GM19351 (cell line): Measurements from ENCODE around the gene KIF19.
"Not testable (repeated sequence)": the region's sequence is repeated elsewhere in the genome, so short reads cannot be mapped to it uniquely, and the experiment has no call there.

Experiments used
- ATAC-seq: cut with Tn5 transposase; IDR thresholded peaks from one replicate; pipeline ENCODE4 v1.9.1; 2021; ENCODE audit warnings: mild to moderate bottlenecking, moderate library complexity; ENCODE audit not compliant: unreplicated experiment

KIF19 gene

DNA sequence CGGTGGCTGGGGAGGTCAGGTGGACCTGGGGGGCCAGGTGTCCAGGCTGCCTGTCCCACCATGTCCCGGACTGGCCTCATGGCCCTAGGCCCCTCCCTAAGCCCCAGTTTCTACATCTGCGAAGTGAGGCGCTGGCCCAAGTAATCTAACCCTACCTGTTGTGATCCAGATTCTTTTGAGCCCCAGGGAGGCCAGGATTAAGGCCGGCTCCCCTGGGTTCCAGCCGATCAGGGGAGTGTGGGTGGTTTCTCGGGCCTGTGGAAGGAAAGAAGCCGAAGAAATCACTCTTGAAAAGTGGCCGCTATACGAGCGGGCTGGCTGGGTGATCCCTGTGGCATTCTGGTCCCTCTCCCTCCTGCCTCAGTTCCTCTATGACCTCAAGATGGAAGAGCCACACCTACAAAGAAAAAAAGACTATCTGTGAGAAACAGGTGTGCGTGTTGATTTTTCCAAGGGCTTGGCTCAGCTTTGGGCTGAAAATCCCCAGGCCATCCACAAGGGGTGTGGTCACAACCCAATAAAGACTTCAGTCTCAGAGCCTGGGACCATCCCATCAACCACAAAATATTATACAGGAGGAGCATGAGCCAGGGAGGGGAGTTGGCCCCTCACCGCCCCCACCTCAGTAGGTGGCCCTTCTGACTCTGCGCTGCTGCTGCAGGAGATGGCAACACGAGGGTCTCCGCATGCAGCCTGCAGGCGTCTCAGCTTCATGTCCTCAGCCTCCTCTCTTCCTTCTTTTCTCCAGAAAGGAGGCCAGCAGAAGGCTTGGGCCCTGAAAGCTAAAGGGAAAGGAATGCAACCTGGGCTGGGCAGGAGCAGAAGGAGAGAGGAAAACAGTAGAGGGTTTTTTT lies 61.6 kb downstream of the KIF19 start:
- no peak for ATAC-seq

DNA sequence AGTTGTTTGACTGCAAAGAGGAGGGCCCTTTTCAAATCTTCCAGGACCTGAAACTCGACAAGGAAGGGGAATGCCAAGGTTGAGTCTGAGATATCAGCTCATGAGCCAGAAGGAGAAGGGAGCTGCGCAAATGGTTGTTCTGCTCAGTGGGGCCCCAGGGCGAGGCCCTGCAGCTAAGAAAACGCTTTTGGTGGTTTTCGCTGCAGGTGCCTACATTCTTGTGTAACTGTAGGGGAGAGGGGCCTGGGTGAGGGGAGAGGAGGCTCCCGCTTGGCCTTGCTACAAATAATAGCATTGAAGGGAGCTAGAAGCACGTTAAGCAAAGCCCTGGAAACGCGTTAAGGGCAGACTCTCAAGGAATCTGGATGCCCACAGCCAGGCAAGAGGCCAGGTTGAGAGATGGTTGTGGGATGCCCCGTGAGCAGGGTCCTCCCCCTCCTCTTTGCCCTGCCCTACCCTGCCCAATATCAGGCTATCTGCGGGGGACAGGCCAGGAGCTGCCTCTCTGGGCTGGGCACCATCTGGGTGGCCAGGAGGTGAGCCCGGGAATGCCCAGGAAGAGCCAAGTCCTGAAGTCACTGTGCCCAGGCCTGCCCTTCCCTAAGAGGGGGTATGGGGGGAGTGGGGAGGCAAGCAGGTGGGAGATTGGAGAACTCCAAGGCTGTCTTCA lies 63.2 kb downstream of the KIF19 start:
- ATAC-seq: no peak

DNA sequence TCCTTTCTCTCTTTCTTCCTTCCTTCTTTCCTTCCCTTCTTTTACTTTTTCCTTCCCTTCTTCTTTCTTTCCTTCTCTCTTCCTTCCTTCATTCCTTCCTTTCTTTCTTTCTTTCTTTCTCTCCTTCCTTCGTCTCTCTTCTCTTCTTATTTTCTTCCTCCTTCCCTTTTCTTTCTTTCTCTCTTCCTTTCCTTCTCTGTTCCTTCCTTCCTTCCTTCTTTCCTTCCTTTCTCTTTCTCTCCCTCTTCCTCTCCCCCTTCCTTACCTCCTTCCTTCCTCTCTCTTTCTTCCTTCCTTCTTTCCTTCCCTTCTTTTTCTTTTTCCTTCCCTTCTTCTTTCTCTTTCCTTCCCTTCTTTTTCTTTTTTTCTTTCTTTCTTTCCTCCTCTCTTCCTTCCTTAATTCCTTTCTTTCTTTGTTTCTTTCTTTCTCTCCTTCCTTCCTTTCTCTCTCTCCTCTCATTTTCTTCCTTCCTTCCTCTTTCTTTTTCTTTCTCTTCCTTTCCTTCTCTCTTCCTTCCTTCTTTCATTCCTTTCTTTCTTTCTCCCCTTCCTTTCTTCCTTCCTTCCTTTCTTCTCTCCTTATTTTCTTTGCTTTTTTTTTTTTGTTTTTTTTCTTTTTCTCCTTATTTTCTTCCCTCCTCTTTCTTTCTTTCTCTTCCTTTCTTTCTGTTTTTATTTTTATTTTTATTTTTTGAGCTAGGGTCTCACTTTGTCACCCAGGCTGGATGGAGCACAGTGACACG lies 64.1 kb downstream of the KIF19 start:
- no peak for ATAC-seq

DNA sequence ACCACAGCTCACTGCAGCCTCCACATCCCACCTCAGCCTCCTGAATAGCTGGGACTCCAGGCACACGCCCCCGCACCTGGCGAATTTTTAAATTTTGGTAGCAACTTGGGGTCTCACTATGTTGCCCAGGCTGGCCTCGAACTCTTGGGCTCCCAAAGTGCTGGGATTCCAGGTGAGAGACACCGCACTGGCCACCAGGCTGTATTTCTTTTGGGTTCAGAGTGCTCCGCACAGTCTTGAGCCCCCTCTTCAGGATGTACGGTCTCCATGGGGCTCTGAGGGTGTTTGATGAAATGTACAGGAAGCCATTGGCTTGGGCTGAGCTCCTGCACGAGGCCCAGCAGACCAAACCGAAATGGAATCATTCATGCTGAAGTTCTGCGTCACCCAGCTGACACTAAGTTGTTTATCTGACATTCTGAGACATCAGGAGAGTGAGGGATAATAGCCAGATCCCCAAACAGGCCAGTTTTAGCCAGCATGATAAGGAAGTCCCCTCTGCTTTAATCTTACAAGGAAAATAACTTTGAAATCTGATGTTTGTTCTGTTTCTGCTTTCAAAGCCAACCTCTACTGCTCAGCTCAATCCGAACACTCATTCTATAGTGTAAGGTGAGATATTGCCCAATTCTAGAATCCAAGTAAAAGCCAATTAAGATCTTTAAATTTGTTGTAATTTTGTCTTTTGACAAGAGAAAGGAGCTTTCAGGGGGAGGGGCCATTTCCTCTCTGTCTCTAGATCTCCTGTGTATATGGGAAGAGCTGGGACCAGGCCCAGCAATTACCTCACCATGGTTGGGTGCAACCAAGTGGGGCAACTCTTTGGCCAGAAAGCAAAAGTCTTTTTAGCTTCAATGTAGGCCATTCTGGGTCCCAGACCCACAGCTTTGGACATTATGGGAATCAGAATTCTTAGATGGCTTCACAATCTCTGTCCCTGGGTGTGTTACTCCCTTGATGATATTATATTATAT lies 64.9 kb downstream of the KIF19 start:
- no peak for ATAC-seq

DNA sequence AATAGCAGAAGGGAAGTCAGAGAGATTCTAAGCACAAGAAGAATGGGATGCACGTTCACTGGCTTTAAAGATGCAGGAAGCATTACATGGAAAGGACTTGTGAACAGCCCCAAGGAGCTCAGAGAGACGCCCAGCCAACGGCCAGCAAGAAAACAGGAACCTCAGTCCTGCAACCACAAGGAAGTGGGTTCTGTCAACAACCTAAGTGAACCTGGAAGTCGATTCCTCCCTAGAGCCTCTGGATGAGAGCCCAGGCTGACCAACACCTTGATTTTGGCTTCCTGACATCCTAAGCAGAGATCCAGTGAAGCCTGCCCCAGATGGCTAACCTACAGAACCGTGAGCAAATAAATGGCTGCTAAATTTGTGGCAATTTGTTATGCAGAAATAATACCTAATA lies 65.7 kb downstream of the KIF19 start:
- ATAC-seq: no peak

DNA sequence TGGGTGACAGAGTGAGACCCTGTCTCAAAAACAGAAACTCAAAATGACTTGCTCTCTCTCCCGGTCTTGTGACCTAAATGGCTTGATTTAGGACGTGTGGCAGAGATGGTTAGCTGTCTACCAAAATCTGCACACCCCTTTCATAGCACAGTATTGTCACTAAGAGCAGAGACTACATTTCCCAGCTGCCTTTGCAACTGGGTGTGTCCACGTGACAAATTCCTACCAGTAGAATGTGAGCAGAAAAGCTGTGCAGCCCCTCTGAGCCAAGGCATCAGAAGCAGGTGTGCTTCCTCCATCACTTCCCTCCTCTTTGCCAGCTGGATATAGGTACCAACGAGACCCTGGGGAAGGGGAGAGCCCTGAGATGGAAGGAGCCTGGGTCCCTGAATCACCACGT lies 66.8 kb downstream of the KIF19 start:
- ATAC-seq: no peak

DNA sequence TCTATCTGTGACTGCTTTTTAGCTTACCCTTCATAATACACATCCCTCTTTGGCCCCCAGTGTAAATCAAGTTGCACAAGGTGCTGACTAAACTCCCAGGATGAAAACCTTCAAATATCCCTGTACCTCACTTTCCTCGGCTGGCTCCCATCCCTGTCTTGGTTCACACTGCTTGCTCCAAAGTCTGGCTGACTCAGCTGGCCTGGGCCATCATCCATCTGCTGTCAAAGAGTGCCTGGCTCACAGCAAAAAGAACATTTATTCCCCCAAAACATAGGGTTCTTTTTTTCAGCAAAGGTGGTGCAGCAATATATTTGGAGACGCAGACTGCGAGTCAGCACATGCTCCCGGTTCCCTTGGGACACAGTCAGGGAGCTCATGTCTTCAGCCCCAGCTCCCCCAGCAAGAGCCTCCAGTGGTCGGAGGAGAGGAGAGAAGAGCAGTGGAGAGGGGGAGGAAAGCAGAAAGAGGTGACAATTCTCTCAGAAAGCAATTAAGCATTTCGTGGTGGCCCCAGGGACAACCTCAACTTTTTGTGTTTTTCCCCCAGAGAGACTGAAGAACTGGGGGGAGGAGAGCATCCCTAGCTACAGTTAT lies 67.4 kb downstream of the KIF19 start:
- no peak for ATAC-seq

DNA sequence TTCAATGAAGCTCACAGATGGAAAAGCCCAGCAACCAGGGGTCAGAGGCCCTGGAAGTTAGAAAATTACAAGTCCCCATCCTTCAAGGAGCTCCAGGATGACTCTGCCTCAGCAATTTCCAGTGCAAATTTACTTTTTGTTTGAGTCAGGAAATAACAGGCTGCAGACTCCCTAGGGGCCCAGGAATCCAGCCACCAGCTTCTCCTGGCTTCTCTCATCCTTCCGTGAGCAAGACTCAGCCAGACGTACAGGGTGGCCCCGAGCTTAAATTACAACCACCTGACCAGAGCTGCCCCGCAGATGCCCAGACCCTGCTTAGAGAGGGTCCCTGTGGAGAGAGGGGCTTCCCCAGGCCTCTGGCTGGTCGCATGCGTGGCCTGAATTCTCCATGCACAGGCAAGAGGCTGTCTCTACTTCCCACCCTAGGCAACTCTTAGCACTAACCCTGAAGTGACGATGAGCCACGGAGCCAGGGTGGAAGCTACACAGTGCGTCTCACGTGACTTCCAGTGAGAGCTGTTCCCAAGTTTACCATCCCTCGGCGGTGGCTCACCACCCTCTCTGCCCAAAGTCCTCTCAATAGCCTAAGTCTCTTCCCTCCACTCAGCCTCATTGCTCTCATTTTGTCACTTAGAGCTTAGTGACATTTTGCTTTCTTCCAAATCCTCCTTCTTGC lies 68.4 kb downstream of the KIF19 start:
- no peak for ATAC-seq

DNA sequence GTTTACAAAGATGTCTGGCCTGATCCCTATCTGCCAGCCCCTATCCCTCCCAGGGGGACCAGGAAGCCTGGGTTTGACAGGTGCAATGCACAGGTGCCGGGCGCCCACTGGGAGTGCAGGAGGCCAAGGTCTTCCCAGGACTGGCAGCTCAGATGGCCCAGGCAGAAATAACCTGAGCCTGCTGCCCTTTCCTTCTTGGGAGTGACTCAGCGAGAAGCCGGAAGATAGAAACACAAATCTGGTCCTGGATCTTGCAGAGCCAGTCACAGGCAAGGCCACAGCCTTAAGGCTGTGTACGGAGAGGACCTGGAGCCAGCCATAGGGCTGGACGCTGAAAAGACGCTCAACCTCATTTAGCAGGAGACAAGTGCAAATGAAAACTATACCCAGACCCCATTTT lies 69.0 kb downstream of the KIF19 start:
- no peak for ATAC-seq

DNA sequence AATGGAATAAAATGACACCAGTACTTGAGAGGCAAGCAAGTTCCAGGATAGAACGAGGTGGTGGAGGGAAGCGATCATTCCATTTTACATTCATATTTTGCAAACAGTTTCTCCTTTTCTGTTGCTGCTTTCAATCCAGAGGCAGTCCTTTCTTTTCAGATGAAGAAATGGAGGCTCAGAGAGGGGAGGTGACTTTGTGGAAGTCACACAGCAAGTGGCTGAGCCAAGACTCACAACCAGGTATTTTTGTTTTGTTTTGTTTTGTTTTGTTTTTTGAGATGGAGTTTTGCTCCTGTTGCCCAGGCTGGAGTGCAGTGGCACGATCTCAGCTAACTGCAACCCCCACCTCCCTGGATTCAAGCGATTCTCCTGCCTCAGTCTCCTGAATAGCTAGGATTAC lies 70.5 kb downstream of the KIF19 start:
- no peak for ATAC-seq

DNA sequence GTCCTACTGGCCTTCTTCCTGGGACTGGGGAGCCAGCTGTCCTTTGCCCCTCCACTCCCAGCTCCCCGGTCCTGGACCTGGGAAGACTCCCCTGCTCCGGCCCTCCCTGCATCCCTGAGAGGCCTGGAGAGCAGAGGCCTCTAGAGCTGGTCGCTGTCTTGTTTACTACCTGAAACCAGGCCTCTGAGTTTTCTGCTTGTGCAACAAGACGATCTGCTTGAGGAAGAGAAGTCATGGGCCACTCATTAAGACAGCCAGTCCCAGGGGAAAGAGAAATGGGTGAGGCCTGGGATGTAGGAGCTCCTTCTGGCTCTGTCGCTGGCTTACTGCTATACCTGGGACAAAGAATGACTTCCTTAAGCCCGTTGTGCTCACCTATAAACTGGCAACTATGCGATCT lies 76.0 kb downstream of the KIF19 start:
- ATAC-seq: no peak

DNA sequence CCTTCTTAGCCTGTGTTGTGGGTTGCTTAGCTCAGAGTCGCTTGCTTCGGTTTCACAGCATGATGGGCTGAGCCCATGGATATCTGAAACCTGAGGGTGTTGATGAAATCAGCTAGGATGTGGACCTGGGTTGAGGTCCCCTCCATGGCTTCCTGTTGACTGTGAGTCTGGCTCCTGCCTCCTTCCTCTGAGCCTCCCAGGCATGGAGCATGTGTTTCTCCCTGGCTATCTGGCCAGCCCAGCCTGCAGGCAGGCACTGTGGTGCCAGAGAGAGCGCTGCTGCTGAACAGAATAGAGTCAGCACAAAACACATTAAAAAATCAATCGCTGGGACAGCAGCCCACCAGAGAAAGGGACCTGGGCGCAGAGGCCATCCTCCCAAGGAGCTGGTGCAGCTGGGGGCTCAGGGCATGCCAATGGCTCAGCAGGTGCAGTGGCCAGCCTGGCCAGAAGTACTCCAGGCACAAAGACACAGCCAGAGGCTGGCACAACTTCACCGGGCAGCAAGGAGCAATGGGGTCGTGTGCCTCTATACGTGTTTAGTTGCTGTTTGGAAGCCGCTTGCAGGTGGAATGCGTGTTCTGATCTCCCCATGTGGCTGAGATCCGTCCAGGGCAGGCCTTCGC lies 77.6 kb downstream of the KIF19 start:
- no peak for ATAC-seq

DNA sequence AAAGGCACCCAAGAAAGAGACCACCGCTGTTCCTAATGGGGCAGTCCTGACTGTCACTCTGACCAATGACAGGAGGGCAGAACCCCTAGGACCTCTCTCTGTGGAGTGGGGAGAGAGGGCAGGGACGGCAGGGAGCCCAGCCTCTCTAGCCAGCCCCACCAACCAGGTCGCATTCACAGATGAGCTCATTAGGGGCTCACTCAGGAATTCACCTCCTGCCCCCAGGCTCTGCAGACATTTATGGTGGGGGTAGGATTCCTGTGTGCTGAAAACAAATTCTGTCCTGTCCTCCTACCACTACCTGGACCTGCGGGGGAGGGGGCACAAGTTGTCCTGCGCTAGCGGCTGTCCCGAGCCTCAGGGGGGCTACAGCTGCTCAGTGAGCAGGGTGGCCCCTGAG lies 78.2 kb downstream of the KIF19 start:
- ATAC-seq: no peak

DNA sequence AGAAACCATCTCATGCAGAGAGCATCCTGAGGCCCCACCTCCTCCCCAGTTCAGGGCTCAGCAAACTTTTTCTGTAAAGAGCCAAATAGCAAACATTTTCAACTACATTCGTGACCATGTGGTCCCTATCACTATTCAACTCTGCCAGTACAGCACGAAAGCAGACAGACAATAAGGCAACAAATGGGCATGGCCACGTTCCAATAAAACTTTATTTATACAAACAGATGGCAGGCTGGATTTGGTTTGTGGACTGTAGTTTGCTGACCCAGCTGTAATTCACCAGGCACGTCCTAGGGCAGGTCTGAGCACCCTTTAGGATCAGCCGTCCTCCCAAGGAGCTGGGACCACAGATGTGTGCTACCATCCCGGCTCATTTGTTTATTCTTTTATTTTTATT lies 78.8 kb downstream of the KIF19 start:
- no peak for ATAC-seq

DNA sequence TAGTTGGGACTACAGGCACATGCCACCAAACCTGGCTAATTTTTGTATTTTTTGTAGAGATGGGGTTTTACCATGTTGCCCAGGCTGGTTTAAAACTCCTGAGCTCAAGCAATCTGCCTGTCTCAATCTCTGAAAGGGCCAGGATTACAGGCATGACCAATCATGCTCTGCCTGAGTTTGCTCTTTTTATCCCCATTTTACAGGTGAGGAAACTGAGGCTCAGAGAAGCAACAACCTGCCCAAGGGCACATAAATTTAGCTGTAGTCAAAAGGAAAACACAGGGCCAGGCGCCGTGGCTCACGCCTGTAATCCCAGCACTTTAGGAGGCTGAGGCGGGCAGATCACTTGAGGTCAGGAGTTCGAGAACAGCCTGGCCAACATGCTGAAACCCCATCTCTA lies 79.3 kb downstream of the KIF19 start:
- ATAC-seq: not testable (repeated sequence)
